ENCODE measurements around the gene ZSWIM5. TPM values are rescaled to one million over a fixed set of nuclear protein-coding genes. Genes with fewer than 3 reads are reported as not detected.

ZSWIM5 gene
- total and polyA plus RNA-seq, 2 of the 8 experiments (the other 6 are each of a cell fraction or from before 2014, with no cell fraction given): 2.5 to 3.9 TPM

DNA sequence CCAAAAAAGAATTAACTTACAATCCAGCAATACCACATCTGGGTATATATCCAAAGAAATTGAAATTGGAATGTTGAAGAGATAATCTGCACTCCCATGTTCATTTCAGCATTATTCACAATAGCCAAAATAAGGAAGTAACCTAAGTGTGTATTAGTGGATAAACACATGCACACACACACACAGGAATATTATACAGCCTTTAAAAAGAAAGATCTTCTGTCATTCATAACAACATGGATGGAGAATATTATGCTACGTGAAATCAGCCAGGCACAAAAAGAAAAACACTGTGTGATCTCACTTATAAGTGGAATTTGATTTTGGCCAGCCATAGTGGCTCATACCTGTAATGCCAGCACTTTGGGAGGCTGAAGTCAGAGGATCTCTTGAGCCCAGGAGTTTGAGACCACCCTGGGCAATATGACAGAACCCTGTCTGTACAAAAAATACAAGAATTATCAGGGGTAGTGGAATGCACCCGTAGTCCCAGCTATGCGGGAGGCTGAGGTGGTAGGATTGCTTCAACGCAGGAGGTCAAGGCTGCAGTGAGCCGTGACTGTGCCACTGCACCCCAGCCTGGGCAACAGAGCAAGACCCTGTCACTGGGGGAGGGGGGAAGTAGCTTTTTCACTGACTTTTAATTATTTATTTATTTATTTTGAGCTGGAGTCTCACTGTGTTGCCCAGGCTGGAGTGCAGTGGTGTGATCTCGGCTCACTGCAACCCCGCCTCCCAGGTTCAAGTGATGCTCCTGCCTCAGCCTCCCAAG lies 210.8 kb downstream of the ZSWIM5 start:
- Histone ChIP-seq H2BK5ac (ENCODE audit: low read depth, low read length) (no peak overlapping the region), H2BK12ac (ENCODE audit: low read depth, low read length) (no peak overlapping the region), H3K27me3 (replicated peaks in 1 of 4; ENCODE audit: control insufficient read depth in 3 of 4, extremely low read depth in 1 of 4, insufficient read depth in 3 of 4, low read length in 3 of 4) (no peaks in the 10 kb centered on the region), H3K27ac (ENCODE audit: low read depth, low read length) (no peak overlapping the region), H3K4ac (replicated peaks; ENCODE audit: insufficient read length, low read depth, low read length) (no peak overlapping the region), H4K20me1 (replicated peaks in 1 of 2; ENCODE audit: control insufficient read depth in 1 of 2, insufficient read depth in 2 of 2, low read length in 2 of 2) (no peaks in the 10 kb centered on the region), H3K4me2 (ENCODE audit: insufficient read depth in 1 of 2, low read depth in 2 of 2, low read length in 2 of 2) (no peak overlapping the region), H3K23ac (ENCODE audit: insufficient read length) (no peak overlapping the region), H3K4me1 (replicated peaks in 1 of 4; ENCODE audit: control insufficient read depth in 3 of 4, insufficient read depth in 4 of 4, low read length in 3 of 4) (no peaks in the 10 kb centered on the region), H3K9me3 (ENCODE audit: insufficient read depth in 2 of 2, low read depth in 1 of 2, low read length in 1 of 2) (no peaks in the 10 kb centered on the region), H3K56ac (replicated peaks; ENCODE audit: insufficient read length, low read depth, low read length) (no peak overlapping the region), H4K8ac (ENCODE audit: extremely low read depth, insufficient read depth, low read length) (no peak overlapping the region; the same call in 1 of the 2 replicates), H3K23me2 (ENCODE audit: low read depth, low read length) (no peaks in the 10 kb centered on the region), H4K5ac (ENCODE audit: insufficient read length, low read depth, low read length) (no peak overlapping the region), H3K4me3 (ENCODE audit: extremely low read depth in 1 of 4, insufficient read depth in 2 of 4, low read depth in 3 of 4, low read length in 4 of 4) (no peak overlapping the region), H3K79me1 (ENCODE audit: low read depth, low read length) (no peaks in the 10 kb centered on the region), H3K79me2 (ENCODE audit: control insufficient read depth in 1 of 2, insufficient read depth in 2 of 2, low read length in 2 of 2) (no peaks in the 10 kb centered on the region), H2AFZ (ENCODE audit: low read length) (no peak overlapping the region), H3K9ac (replicated peaks in 1 of 4; ENCODE audit: extremely low read depth in 1 of 4, low read depth in 3 of 4, low read length in 3 of 4) (no peak overlapping the region), H3K36me3 (ENCODE audit: control insufficient read depth in 2 of 4, insufficient read depth in 4 of 4, low read length in 3 of 4) (no peaks in the 10 kb centered on the region), H2AK5ac (ENCODE audit: low read depth, low read length) (no peak overlapping the region), H2BK15ac (ENCODE audit: low read length) (no peak overlapping the region), H3K18ac (ENCODE audit: extremely low read depth, low read length) (no peak overlapping the region), H2BK120ac (replicated peaks; ENCODE audit: low read depth, low read length) (no peak overlapping the region), H2BK20ac (ENCODE audit: low read length) (no peak overlapping the region), H3K14ac (ENCODE audit: insufficient read length) (no peak overlapping the region), H4K91ac (replicated peaks; ENCODE audit: insufficient read length, low read length) (no peak overlapping the region)
- 89% methylated on average over 7 of the region's 7 CpGs; no CpG with 5 or more reads in 1 of the 2 experiments for WGBS, 2 experiments (ENCODE audit: extremely low coverage in 1 of 2, insufficient coverage in 1 of 2, insufficient read length in 1 of 2, insufficient replicate concordance in 2 of 2, low coverage in 1 of 2, low lambda C conversion rate in 2 of 2, missing lambda C conversion rate in 1 of 2)
- CTCF ChIA-PET (ENCODE audit: partially characterized antibody): interaction anchor here (0.6 to 1.6 kb wide), 6 partner anchors 11 to 776 kb away, joined by 3 to 4 read pairs (median 3); partner anchors contain the start of gene HECTD3
- FAIRE-seq: no peak
- no peak for DNase-seq (ENCODE audit: low read depth in 1 of 2, low spot score in 2 of 2)
- POLR2A ChIA-PET (ENCODE audit: partially characterized antibody): interaction anchor here (1.1 to 2.2 kb wide), 4 partner anchors 9 to 176 kb away, joined by 4 to 7 read pairs (median 5); partner anchors contain the start of genes EIF2B3 and UROD
- TF ChIP-seq CTCF (IDR thresholded peaks at IDR 0.05; ENCODE audit: control extremely low read depth in 1 of 3, insufficient read depth in 1 of 3, low read depth in 1 of 3, low read length in 3 of 3) (no peak), SRF (IDR thresholded peaks at IDR 0.05; ENCODE audit: low read depth, low read length) (no peak), KDM5A (IDR thresholded peaks at IDR 0.05; ENCODE audit: low read length) (no peak), TAF7 (optimal IDR thresholded peaks at IDR 0.05; ENCODE audit: borderline replicate concordance, low read depth, low read length) (no peak), FOSL1 (IDR thresholded peaks at IDR 0.05; ENCODE audit: insufficient read depth, low read depth, low read length) (no peak), HDAC6 (IDR thresholded peaks at IDR 0.05; ENCODE audit: low read depth, low read length) (no peak), ASH2L (IDR thresholded peaks at IDR 0.05; ENCODE audit: low read length) (no peak), RXRA (IDR thresholded peaks at IDR 0.05; ENCODE audit: insufficient read depth, low read depth, low read length) (no peak), JUND (IDR thresholded peaks at IDR 0.05; ENCODE audit: low read length) (no peak), GTF2F1 (IDR thresholded peaks at IDR 0.05; ENCODE audit: borderline replicate concordance, low read depth, low read length) (no peak)
